Muscle of back (tissue), 11 donors: ENCODE measurements around the gene TEX2. TPM values are rescaled to one million over a fixed set of nuclear protein-coding genes. Genes with fewer than 3 reads are reported as not detected.
"Not testable (repeated sequence)": the region's sequence is repeated elsewhere in the genome, so short reads cannot be mapped to it uniquely, and the experiment has no call there.

ENCODE experiments used
- DNase-seq, 3 donors: peaks; one replicate each; pipeline versions ENCODE4 v3.0.0 to v3.0.0-alpha.2; 2013
- polyA plus RNA-seq, 10 donors: library from polyadenylated mRNA; unstranded; fragments of 120-200 nt; gene quantifications; one replicate each; pipeline ENCODE4 v1.2.1, GENCODE V29; 2013; ENCODE audit not compliant: insufficient read length in 10 of 10

The TEX2 gene
- polyA plus RNA-seq, 10 donors = 17.9 to 24.7 (median 20.8) TPM

- peak; percentile 72 to 87 (median 77) for DNase-seq
Measured at GRCh38 chr17:64240741-64241347, 22.2 kb downstream of the TEX2 start.

DNA sequence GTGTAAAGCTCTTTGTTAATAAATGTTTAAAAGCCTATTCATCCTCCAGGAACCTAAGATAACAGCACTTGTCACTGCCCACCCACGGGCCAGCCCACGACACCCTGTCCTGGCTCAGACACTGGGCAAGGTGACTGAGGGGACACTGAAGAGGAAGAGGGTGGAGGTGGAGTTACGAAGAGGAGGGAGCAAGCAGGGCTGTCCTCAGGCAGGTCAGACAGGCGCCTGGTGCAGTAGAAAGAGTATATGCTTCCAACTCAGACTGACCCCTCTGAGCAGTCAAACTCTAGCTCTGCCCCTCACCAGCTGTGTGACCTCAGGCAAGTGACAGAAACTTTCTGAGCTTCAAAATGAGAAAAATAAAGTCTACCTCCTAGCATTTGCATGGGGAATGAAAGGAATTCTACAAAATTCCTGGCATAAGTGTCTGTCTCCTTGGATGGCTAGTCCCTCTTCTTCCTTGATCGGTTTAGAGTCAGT is 22.8 kb downstream of the TEX2 start:
- DNase-seq = peak in 1 of 3 donors; percentile 26

GRCh38 chr17:64238449-64238848 is 24.6 kb downstream of the TEX2 start:
- not testable (repeated sequence) for DNase-seq

DNA sequence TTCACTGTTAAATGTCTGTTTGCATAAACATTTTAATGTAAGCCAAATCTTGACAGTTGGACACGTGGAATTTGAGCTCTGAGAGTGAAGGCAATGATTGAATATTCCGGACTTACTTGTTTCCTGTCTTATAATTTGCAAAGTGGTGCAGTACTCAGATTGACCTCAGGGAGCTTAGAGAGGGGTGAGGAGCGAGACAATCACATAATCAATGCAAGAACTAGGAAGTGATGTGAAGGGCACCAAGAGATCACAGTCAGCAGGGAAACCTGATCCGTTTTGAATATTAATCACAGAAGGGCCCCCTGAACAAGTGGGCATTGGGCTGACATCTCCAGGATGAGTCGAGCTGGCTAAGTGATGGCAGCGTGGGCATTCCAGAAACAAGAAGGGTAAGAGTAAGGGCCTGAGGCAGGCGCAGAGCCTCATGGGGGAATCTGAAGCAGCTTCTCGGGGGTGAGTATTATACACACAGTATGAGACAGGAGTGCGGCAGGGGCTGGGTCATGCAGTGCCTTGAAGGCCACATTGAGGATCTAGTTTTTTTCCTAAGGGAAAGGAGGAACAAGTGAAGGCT is 26.1 kb downstream of the TEX2 start:
- DNase-seq = no peak

DNA sequence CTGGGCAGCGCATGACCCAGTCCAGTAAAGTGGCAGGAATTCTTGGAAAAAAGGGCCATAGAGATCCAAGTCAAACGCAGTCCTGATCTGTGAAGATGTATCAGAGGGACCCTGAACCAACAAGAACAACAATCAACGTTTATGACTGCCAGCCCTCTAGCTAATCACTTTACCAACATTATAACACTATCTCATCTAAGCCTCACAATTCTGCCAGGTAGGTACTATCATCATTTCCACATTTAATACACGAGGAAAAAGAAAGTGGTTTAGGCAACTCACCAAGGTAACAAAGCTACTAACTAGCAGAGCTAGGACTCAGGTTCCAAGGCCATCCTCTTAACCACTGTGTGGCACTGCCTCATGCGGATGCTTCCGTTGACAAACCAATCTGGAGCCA is 28.1 kb downstream of the TEX2 start:
- no peak for DNase-seq

DNA sequence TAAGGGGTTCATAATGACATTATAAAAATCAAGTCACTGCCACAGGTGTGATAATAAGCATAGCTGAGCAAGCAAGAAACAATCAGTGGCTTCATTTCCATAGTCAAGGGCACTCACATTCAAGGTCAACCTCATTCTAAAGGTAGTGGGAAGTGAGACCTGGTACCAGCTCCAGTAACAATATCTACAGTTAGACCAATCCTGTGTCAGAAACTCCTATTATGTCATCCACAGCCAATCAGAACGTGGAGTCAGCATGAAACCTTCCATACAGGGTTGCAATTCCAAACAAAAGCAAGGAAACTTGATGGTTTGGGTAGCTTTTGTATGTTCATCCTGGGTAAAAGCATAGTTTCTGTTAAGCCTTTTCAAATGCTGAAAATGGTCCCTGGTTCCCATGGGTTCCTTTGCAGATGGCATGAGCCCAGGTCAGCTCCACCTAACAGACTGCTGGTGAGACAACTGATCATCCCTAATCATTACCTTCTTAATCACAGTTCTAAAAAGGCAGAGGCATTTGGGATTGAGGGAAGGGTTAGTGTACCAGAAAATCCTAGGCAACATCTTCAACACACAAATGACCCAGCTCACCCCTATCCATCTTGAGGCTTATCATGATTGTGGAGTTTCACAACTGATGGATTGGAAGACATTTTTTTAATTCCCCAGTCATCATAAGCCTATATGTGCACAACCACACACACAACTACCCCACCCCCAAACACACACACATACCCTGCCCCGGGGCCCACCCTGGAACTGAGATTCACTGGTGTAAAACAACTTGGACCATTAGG is 30.4 kb downstream of the TEX2 start:
- no peak for DNase-seq

DNA sequence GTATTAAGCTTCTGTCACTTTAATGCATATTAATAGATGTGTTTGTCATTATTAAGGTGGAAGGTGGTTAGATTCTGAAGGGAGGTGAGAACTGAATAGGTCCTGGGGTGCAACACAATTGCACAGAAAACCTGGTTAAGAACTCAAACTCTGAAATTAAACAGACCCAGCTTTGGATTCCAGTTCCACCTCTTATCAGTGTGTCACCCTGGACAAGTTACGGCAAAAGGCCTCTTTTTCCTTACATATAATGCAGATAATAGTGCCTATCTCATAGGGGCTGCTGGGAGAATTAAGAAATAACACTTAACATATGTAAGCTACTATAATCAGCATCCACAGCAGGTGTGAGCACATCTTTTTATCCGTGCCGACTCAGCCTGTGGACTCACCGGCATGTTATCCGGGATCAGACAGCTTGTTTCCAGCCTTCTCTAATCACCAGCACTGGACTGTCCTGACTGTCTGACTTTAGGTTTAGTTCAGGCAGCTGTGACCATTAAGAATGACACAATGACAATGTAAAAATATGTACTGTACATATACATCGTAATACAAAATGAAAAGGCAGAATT is 31.4 kb downstream of the TEX2 start:
- DNase-seq = no peak

- DNase-seq = peak in 2 of 3 donors; percentile 31 to 86
Measured at GRCh38 chr17:64230791-64231408, 32.2 kb downstream of the TEX2 start.

- DNase-seq = no peak
Measured at GRCh38 chr17:64229815-64230728, 33.0 kb downstream of the TEX2 start.

- DNase-seq = no peak
Measured at GRCh38 chr17:64226132-64226531, 36.9 kb downstream of the TEX2 start.

GRCh38 chr17:64225410-64225809 is 37.6 kb downstream of the TEX2 start:
- DNase-seq = no peak

DNA sequence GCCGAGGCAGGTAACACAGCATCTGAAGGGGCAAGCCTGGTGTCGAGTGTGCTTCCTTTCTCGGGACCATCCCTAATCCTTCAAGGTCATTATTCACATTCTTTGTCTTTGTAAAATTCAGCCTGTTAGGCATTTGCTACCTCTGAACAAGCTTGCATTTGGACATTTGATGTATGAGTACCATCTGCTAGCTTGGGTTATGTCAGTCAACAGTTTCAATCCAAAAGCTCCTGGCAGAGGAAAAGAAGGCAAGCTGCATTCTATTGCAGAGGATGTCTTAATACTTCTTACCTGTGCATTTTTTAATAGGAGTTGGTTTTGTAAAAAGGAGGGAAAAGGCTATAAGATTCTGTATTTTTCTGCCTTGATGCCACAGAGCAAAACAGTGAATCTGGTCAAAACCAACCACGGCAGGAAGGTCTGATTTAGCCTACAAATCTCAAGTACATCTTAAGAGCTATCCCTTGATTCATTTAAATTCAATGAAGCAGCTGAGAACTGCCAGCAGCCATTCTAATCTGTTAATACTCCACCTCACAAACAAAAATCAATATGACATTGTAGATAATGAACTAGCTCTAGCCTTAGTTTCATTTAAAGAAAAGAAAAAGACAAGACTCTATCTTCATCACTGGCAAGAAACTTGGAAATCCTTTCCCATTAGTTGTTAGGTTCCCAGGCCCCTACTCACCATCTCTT is 39.0 kb downstream of the TEX2 start:
- DNase-seq = no peak

- no peak for DNase-seq
Measured at GRCh38 chr17:64223283-64223682, 39.8 kb downstream of the TEX2 start.

DNA sequence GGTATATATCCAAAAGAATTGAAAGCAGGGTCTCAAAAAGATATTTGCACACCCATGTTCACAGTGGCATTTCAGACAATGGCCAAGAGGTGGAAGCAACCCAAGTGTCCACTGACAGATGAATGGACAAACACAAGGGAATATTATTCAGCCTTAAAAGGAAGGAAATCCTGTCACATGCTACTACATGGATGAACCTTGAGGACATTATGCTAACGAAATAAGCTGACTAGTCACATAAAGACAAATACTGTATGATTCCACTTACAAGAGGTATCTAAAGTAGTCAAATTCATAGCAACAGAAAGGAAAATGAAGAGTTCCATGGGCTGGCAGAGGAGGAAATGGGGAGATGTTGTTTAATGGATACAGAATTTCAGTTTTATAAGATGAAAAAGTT is 41.4 kb downstream of the TEX2 start:
- no peak for DNase-seq

- not testable (repeated sequence) for DNase-seq
Measured at GRCh38 chr17:64220604-64221003, 42.5 kb downstream of the TEX2 start.

GRCh38 chr17:64219571-64219970 is 43.5 kb downstream of the TEX2 start:
- DNase-seq = no peak

- DNase-seq = no peak
Measured at GRCh38 chr17:64218066-64218465, 45.0 kb downstream of the TEX2 start.

GRCh38 chr17:64217249-64217691 is 45.8 kb downstream of the TEX2 start:
- DNase-seq = no peak

DNA sequence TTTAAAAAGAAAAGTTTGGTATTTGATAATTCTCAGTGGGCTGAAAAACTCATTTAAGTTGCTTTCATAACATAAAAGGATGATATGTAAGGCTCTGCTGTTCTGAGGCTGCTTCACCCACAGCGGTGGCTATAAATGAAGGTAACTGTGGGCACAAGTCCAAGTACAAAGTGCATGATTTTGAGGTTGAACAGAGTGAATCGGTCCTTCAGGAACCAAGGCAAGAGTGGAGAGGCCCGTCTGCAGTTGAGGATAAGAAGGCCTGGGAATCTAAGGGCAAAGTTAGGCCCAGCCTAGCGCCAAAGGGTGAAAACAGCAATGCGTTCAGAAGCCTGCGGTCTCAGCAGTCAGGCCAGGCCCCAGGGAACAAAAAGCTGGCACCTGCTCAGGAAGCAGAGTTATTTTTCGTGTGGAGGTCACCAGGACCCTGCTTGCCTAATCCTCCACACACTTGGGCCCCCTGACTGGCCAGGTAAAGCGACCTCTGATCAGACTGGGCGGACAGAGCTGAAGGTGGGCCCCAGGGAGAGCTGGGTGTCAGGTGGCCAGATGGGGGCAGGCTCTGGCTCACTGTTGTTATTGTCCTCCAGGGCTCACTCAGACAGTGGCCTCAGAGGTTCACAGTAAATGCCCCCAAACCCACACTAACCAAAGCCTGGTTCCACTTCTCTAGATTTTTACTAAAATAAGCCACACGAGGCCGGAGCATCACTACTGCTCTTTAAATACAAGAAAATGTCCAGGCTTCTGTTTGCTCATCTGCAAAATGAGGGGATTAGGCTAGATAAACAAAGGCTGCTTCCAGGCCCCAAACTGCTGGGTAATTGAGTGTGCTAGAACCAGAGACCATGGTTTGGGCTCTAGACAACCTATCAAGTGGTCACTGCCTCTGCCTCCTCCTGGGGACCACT is 46.5 kb downstream of the TEX2 start:
- DNase-seq = peak in 2 of 3 donors; percentile 24 to 41
